ENCODE data around the gene KLHL4.

GRCh38 chrX:87468941-87469340, 48.7 kb upstream of the KLHL4 start:
- TF ChIP-seq CTCF (IDR thresholded peaks at IDR 0.05; ENCODE audit: low read depth, low read length, missing input control) (no peak), FOXA1 (IDR thresholded peaks at IDR 0.05) (no peak), MAX (IDR thresholded peaks at IDR 0.05) (no peak), NR2F2 (IDR thresholded peaks at IDR 0.05) (no peak), ATF3 (IDR thresholded peaks at IDR 0.05) (no peak), ZBTB33 (IDR thresholded peaks at IDR 0.05) (no peak), YY1 (IDR thresholded peaks at IDR 0.05) (no peak), GABPA (IDR thresholded peaks at IDR 0.05 in 1 of 2, conservative IDR thresholded peaks at IDR 0.05 in 1 of 2) (no peak), RAD21 (IDR thresholded peaks at IDR 0.05) (no peak), REST (IDR thresholded peaks at IDR 0.05) (no peak)

Measured in liver (tissue), 3 donors.